Measurements from ENCODE around the gene GAD1. TPM values are rescaled to one million over a fixed set of nuclear protein-coding genes. Genes with fewer than 3 reads are reported as not detected.

Gene GAD1
- total RNA-seq, 3 donors from 2014 or later (not counting 1 experiment from before 2014, with no cell fraction given): not detected

DNA sequence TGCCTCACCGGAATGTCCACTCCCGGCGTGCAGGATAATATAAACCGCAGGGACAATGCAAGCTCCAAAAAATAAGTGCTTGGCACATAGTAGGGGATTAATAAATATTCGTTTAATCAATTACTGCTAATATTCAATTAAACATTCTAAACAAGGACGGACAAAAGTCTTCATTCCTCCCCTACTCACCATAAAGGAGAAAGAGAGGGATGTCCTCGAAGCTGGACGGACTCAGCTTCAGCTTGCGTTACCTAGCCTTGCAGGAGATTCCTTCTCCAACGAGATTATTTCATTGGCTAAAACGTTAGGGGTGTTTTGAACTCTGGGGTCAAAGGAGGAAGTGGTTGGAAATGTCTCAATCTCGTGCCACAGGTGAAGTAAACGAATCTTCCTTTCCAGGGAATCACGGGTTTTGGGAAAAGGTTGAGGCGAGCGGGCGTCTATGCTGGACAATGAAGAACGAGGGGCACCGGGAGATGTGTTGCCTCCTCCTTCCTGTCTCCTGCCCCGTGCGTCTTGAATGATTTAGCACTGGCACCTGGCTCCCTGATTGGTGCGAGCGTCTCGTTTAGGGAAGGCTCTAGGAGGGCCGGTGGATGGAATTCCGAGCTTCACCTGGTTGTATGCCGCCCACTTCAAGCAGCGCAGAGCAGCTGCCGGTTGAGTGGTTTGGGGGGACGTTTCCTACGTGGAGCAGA, 2.0 kb upstream of the GAD1 start:
- H3K4me3 ChIP-seq (ENCODE audit: low read length): no peak overlapping the region
- H3K9me3 ChIP-seq (ENCODE audit: control insufficient read depth, insufficient read depth, low read length): peaks cover 4% of the 10 kb centered on the region
- DNase-seq (no peak), ATAC-seq (no peak)
- H3K4me1 Mint-ChIP-seq: peaks cover 25 to 40% of the 10 kb centered on the region in 2 donors
- H3K9me3 Mint-ChIP-seq: no peaks in the 10 kb centered on the region
- H3K4me3 Mint-ChIP-seq: peak overlapping the region; percentile 28
- H3K27ac ChIP-seq (ENCODE audit: low read length): no peak overlapping the region
- TF ChIP-seq, protein P1, sequence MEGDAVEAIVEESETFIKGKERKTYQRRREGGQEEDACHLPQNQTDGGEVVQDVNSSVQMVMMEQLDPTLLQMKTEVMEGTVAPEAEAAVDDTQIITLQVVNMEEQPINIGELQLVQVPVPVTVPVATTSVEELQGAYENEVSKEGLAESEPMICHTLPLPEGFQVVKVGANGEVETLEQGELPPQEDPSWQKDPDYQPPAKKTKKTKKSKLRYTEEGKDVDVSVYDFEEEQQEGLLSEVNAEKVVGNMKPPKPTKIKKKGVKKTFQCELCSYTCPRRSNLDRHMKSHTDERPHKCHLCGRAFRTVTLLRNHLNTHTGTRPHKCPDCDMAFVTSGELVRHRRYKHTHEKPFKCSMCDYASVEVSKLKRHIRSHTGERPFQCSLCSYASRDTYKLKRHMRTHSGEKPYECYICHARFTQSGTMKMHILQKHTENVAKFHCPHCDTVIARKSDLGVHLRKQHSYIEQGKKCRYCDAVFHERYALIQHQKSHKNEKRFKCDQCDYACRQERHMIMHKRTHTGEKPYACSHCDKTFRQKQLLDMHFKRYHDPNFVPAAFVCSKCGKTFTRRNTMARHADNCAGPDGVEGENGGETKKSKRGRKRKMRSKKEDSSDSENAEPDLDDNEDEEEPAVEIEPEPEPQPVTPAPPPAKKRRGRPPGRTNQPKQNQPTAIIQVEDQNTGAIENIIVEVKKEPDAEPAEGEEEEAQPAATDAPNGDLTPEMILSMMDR (IDR thresholded peaks at IDR 0.05): no peak
- H3K4me1 ChIP-seq (ENCODE audit: control insufficient read depth, insufficient read depth, low read length): peaks cover 40% of the 10 kb centered on the region
- H3K27me3 ChIP-seq (ENCODE audit: control insufficient read depth, insufficient read depth, low read length): peaks cover 59% of the 10 kb centered on the region
- H3K27ac Mint-ChIP-seq: no peak overlapping the region
- H3K36me3 ChIP-seq (ENCODE audit: control insufficient read depth, insufficient read depth, low read length): no peaks in the 10 kb centered on the region
- WGBS (ENCODE audit: insufficient coverage): 14% methylated on average over 26 of the region's 31 CpGs
- intact Hi-C loops (cut with micrococcal nuclease): loop anchor here (5.0 to 10.0 kb wide), 2 partner anchors 882 to 1290 kb away; partner anchors contain the start of gene DLX2
- H3K27me3 Mint-ChIP-seq (ENCODE audit: low read depth in 2 of 2): peaks cover 61 to 67% of the 10 kb centered on the region in 2 donors
- H3K36me3 Mint-ChIP-seq: no peaks in the 10 kb centered on the region

DNA sequence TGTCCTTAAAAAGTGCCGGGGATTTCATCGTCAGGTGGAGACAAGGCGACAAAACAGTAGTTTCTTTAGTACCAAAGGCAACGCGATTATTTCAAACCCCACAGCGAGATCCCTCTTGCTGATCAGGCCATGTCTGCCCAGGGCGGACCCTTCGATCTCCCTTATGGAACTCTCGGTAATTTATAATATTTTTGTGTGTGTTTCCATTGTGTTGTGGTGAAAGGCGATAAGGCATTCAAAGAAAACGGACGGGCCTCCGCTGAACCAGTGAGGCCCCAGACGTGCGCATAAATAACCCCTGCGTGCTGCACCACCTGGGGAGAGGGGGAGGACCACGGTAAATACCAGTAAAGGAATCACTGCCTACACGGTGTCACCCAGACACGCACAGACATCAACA, 1.4 kb upstream of the GAD1 start:
- TF ChIP-seq, protein P1 (IDR thresholded peaks at IDR 0.05): no peak
- 6% methylated on average over 17 of the region's 19 CpGs for WGBS (ENCODE audit: insufficient coverage)
- Mint-ChIP-seq H3K27me3 (ENCODE audit: low read depth in 2 of 2) (peaks cover 63 to 71% of the 10 kb centered on the region in 2 donors), H3K4me1 (peaks cover 26 to 43% of the 10 kb centered on the region in 2 donors), H3K36me3 (no peaks in the 10 kb centered on the region), H3K9me3 (no peaks in the 10 kb centered on the region), H3K4me3 (peak overlapping the region; percentile 82), H3K27ac (no peak overlapping the region)
- Histone ChIP-seq H3K27me3 (ENCODE audit: control insufficient read depth, insufficient read depth, low read length) (peaks cover 64% of the 10 kb centered on the region), H3K36me3 (ENCODE audit: control insufficient read depth, insufficient read depth, low read length) (no peaks in the 10 kb centered on the region), H3K27ac (ENCODE audit: low read length) (no peak overlapping the region), H3K4me3 (ENCODE audit: low read length) (no peak overlapping the region), H3K4me1 (ENCODE audit: control insufficient read depth, insufficient read depth, low read length) (peaks cover 47% of the 10 kb centered on the region), H3K9me3 (ENCODE audit: control insufficient read depth, insufficient read depth, low read length) (peaks cover 4% of the 10 kb centered on the region)
- ATAC-seq (no peak), DNase-seq (no peak)
- intact Hi-C loops (cut with micrococcal nuclease): loop anchor here (10.0 kb wide), 1 partner anchor 1289 kb away; the partner anchor contains the start of gene DLX2

- Histone ChIP-seq H3K36me3 (ENCODE audit: control insufficient read depth, insufficient read depth, low read length) (no peaks in the 10 kb centered on the region), H3K27ac (ENCODE audit: low read length) (no peak overlapping the region), H3K9me3 (ENCODE audit: control insufficient read depth, insufficient read depth, low read length) (peaks cover 4% of the 10 kb centered on the region), H3K4me1 (ENCODE audit: control insufficient read depth, insufficient read depth, low read length) (peaks cover 52% of the 10 kb centered on the region), H3K27me3 (ENCODE audit: control insufficient read depth, insufficient read depth, low read length) (peaks cover 70% of the 10 kb centered on the region), H3K4me3 (ENCODE audit: low read length) (peak overlapping the region; percentile 12)
- H3K9me3 Mint-ChIP-seq: no peaks in the 10 kb centered on the region
- DNase-seq (peak; percentile 40 to 81), ATAC-seq (peak; percentile 54 to 64 (median 61))
- no peaks in the 10 kb centered on the region for H3K36me3 Mint-ChIP-seq
- 1% methylated on average over 52 of the region's 52 CpGs for WGBS (ENCODE audit: insufficient coverage)
- TF ChIP-seq, protein P1 (IDR thresholded peaks at IDR 0.05): peak; percentile 68
- peak overlapping the region; percentile 82 for H3K4me3 Mint-ChIP-seq
- H3K27ac Mint-ChIP-seq: no peak overlapping the region
- peaks cover 32 to 49% of the 10 kb centered on the region in 2 donors for H3K4me1 Mint-ChIP-seq
- H3K27me3 Mint-ChIP-seq (ENCODE audit: low read depth in 2 of 2): peaks cover 69 to 76% of the 10 kb centered on the region in 2 donors
- intact Hi-C loops (cut with micrococcal nuclease): loop anchor here (10.0 kb wide), 1 partner anchor 1289 kb away; the partner anchor contains the start of gene DLX2
Measured at GRCh38 chr2:170815746-170816503, 762 bp upstream of the GAD1 start.
